ENCODE data around the gene OR51S1. TPM values are rescaled to one million over a fixed set of nuclear protein-coding genes. Genes with fewer than 3 reads are reported as not detected.
"Not testable (repeated sequence)": the region's sequence is repeated elsewhere in the genome, so short reads cannot be mapped to it uniquely, and the experiment has no call there.

OR51S1 gene
- not detected in 2 replicates for total RNA-seq (2014; rRNA removed)
- not detected for polyA plus RNA-seq (2012)

- no peak for DNase-seq (ENCODE audit: low read depth)
These were observed at the start of gene OR51S1 for GRCh38 chr11:4848908-4849532. OR51S1 (minus strand) TSS chr11:4849208; CDS start chr11:4849208, 0 bp downstream.

GRCh38 chr11:4891996-4892640 lies 43.1 kb upstream of the OR51S1 start:
- DNase-seq (ENCODE audit: low read depth), result peak; percentile 96

- no peak for DNase-seq (ENCODE audit: low read depth)
These were observed 41.3 kb upstream of the OR51S1 start for GRCh38 chr11:4890279-4890678.

- peak; percentile 29 for DNase-seq (ENCODE audit: low read depth)
These were observed 38.6 kb upstream of the OR51S1 start for GRCh38 chr11:4887591-4887990.

- no peak for DNase-seq (ENCODE audit: low read depth)
These were observed 37.2 kb upstream of the OR51S1 start for GRCh38 chr11:4886186-4886585.

GRCh38 chr11:4884361-4884760 lies 35.4 kb upstream of the OR51S1 start:
- no peak for DNase-seq (ENCODE audit: low read depth)

- DNase-seq (ENCODE audit: low read depth), result no peak
These were observed 33.5 kb upstream of the OR51S1 start for GRCh38 chr11:4882543-4882942.

- peak; percentile 95 for DNase-seq (ENCODE audit: low read depth)
These were observed 33.0 kb upstream of the OR51S1 start, which contains the start of gene OR51T1 for GRCh38 chr11:4881860-4882500. OR51T1 (plus strand) TSS chr11:4881900; CDS start chr11:4881900, 0 bp downstream.

GRCh38 chr11:4881188-4881587 lies 32.2 kb upstream of the OR51S1 start:
- peak; percentile 45 for DNase-seq (ENCODE audit: low read depth)

GRCh38 chr11:4865855-4866254 lies 16.8 kb upstream of the OR51S1 start:
- peak; percentile 49 for DNase-seq (ENCODE audit: low read depth)

- DNase-seq (ENCODE audit: low read depth), result no peak
These were observed 14.9 kb upstream of the OR51S1 start for GRCh38 chr11:4863876-4864275.

GRCh38 chr11:4862447-4863236 lies 13.6 kb upstream of the OR51S1 start:
- no peak for DNase-seq (ENCODE audit: low read depth)

GRCh38 chr11:4854286-4854685 lies 5.3 kb upstream of the OR51S1 start:
- not testable (repeated sequence) for DNase-seq (ENCODE audit: low read depth)

GRCh38 chr11:4851033-4851432 lies 2.0 kb upstream of the OR51S1 start:
- no peak for DNase-seq (ENCODE audit: low read depth)

- DNase-seq (ENCODE audit: low read depth), result no peak
These were observed 9.0 kb downstream of the OR51S1 start for GRCh38 chr11:4839851-4840549.

GRCh38 chr11:4830909-4831308 lies 18.1 kb downstream of the OR51S1 start:
- no peak for DNase-seq (ENCODE audit: low read depth)

GRCh38 chr11:4830346-4830745 lies 18.7 kb downstream of the OR51S1 start:
- DNase-seq (ENCODE audit: low read depth), result no peak

- peak; percentile 10 for DNase-seq (ENCODE audit: low read depth)
These were observed 22.6 kb downstream of the OR51S1 start for GRCh38 chr11:4826425-4826824.

GRCh38 chr11:4825132-4825531 lies 23.9 kb downstream of the OR51S1 start:
- no peak for DNase-seq (ENCODE audit: low read depth)

- no peak for DNase-seq (ENCODE audit: low read depth)
These were observed 28.0 kb downstream of the OR51S1 start, which contains the start of gene OR51F2 for GRCh38 chr11:4821021-4821420. OR51F2 (plus strand) TSS chr11:4821321; CDS start chr11:4821422, 101 bp downstream.

GRCh38 chr11:4809246-4809645 lies 39.8 kb downstream of the OR51S1 start:
- DNase-seq (ENCODE audit: low read depth), result no peak

Data from LHCN-M2 (cell line).